Tongue (tissue), 2 donors: ENCODE measurements around the gene MUS81. TPM values are rescaled to one million over a fixed set of nuclear protein-coding genes. Genes with fewer than 3 reads are reported as not detected.

ENCODE experiments used
- DNase-seq: peaks from one replicate; pipeline ENCODE4 v3.0.0-alpha.2; 2015
- total RNA-seq: library from RNA; depleted of rRNA; stranded (reverse); fragments of >200 nt; gene quantifications from one replicate; pipeline ENCODE4 v1.2.3, GENCODE V29; 2014

MUS81 gene
- total RNA-seq, 1 donor from 2014 or later, result 48.4 TPM

- peak; percentile 1 for DNase-seq
Measured at GRCh38 chr11:65861533-65862183, 1.4 kb downstream of the MUS81 start.

GRCh38 chr11:65862191-65862735, 2.0 kb downstream of the MUS81 start:
- no peak for DNase-seq

- no peak for DNase-seq
Measured at GRCh38 chr11:65862941-65863888, 3.0 kb downstream of the MUS81 start.

GRCh38 chr11:65863889-65864705, 3.9 kb downstream of the MUS81 start:
- DNase-seq, result no peak

GRCh38 chr11:65864706-65865471, 4.7 kb downstream of the MUS81 start:
- no peak for DNase-seq

GRCh38 chr11:65865550-65866172, 5.4 kb downstream of the MUS81 start:
- DNase-seq, result no peak

GRCh38 chr11:65866509-65867283, 6.5 kb downstream of the MUS81 start:
- no peak for DNase-seq

- DNase-seq, result no peak
Measured at GRCh38 chr11:65867284-65868071, 7.2 kb downstream of the MUS81 start.

- peak; percentile 37 for DNase-seq
Measured at GRCh38 chr11:65868076-65868667, 7.9 kb downstream of the MUS81 start.

- DNase-seq, result no peak
Measured at GRCh38 chr11:65868907-65869306, 8.7 kb downstream of the MUS81 start.

- no peak for DNase-seq
Measured at GRCh38 chr11:65869643-65870306, 9.5 kb downstream of the MUS81 start.

- DNase-seq, result no peak
Measured at GRCh38 chr11:65870307-65870658, 10.1 kb downstream of the MUS81 start.

- DNase-seq, result no peak
Measured at GRCh38 chr11:65870706-65871681, 10.8 kb downstream of the MUS81 start.

- peak; percentile 38 for DNase-seq
Measured at GRCh38 chr11:65871811-65872548, 11.7 kb downstream of the MUS81 start.

GRCh38 chr11:65872586-65873317, 12.5 kb downstream of the MUS81 start, which contains the start of gene EFEMP2:
Gene EFEMP2 (minus strand): TSS chr11:65872800. CDS start chr11:65872354, 446 bp downstream.
- DNase-seq, result peak; percentile 80
